ENCODE measurements around the gene SDF2.
"Not testable (repeated sequence)": the region's sequence is repeated elsewhere in the genome, so short reads cannot be mapped to it uniquely, and the experiment has no call there.

SDF2 gene

DNA sequence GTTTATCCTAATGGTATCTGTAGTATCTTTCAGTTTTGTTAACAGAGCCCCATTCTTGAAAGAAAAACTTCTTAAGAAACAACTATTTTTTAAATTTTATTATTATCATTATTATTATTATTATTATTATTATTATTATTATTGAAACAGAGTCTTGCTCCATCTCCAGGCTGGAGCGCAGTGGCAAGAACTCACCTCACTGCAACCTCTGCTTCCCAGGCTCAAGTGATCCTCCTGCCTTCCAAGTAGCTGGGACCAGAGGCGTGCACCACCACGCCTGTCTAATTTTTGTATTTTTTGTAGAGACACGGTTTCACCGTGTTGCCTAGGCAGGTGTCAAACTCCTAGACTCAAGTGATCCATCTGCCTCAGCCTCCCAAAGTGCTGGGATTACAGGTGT is 23.7 kb upstream of the SDF2 start:
- DNase-seq (ENCODE audit: extremely low read depth in 1 of 2, low read depth in 1 of 2): no peak

GRCh38 chr17:28684963-28685362 is 23.3 kb upstream of the SDF2 start:
- no peak for DNase-seq (ENCODE audit: extremely low read depth in 1 of 2, low read depth in 1 of 2)

DNA sequence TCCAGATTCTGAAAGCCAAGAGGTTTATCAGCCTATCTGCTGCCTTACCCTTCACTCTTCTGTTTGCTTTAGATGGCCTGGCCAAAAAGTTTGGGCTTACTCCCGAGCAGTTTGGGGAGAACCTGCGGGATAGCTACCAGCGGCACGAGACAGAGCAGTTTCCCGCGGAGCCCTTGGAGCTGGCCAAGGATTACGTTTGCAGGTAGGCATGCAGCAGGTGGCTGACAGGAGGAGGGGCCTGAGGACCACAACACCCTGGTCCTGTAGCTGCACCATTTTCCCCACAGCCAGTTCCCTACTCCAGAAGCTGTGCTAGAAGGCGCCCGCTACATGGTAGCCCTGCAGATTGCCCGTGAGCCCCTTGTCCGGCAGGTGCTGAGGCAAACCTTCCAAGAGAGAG is 20.9 kb upstream of the SDF2 start:
- no peak for DNase-seq (ENCODE audit: extremely low read depth in 1 of 2, low read depth in 1 of 2)

DNA sequence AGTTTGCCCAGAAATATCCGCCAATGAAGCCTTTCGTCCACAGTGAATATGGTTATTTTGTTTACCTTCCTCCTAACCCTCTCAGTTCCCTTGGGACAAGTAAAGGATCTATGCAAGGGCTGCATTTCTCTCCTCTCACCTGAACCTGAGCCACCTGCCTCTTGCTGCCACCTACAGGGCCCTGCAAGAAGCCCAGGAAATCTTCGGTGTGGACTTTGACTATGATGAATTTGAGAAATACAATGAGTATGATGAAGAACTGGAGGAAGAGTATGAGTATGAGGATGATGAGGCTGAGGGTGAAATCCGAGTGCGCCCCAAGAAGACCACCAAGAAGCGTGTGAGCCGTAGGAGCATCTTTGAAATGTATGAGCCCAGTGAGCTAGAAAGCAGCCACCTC is 14.3 kb upstream of the SDF2 start:
- no peak for DNase-seq (ENCODE audit: extremely low read depth in 1 of 2, low read depth in 1 of 2)

DNA sequence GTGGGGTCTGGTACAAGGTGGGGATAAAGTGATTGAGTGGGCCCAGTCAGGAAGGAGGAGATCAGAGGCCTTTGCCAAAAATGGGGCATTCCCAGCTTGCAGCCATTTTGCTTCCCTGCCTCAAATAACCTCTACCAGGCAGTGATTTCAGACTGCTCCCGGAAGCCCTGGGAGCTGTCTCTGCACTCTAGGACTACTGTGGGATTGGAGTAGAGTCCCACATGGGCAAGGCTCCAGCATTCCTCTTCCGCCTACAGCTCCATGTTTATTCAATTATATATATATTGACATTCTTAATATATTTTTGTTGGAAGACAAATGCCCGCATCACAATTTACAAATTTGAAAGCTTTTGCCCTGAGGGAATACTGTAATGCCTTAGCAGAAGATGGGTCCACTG is 13.8 kb upstream of the SDF2 start:
- no peak for DNase-seq (ENCODE audit: extremely low read depth in 1 of 2, low read depth in 1 of 2)

DNA sequence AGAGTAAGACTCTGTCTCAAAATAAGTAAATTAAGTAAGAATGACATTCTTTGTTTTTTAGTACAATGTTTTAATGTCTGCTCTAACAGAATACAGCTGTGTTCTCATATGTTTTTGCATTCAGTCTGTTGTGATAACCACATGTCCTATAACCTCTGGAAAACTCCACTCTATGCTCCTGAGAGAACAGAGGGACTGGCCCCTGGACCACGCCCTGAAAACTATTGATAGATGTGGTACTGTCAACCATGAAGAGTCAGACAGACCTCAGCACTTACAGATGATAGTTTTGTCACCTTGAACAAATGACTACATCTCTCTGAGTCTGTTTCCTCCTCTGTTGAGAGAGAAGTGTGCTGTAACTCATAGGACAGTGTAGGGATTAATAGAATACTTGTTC is 8.2 kb upstream of the SDF2 start:
- no peak for DNase-seq (ENCODE audit: extremely low read depth in 1 of 2, low read depth in 1 of 2)

DNA sequence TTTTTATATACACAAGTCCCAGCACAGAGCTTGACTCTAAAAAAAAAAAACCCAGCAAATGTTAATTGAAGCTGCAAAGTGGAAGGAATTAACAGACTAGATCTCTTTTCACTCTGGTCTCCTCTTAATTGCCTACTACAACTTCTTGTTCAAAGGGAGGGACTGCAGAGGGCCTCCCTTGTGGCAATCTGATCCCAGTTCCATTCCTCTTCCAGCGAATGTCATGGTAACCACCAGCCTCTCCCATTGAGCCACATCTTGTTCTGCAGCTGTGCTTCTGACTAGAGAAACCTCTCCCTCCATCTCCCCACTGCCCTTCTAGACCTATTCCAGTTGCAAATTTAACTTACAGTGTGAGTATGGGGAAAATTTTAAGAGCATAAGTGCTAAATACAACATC is 6.2 kb upstream of the SDF2 start:
- no peak for DNase-seq (ENCODE audit: extremely low read depth in 1 of 2, low read depth in 1 of 2)

GRCh38 chr17:28665994-28666393 is 4.3 kb upstream of the SDF2 start:
- DNase-seq (ENCODE audit: extremely low read depth in 1 of 2, low read depth in 1 of 2): no peak

- no peak for DNase-seq (ENCODE audit: extremely low read depth in 1 of 2, low read depth in 1 of 2)
These were observed 2.0 kb upstream of the SDF2 start for GRCh38 chr17:28663723-28664122.

GRCh38 chr17:28662527-28662829 is 772 bp upstream of the SDF2 start:
- DNase-seq (ENCODE audit: extremely low read depth in 1 of 2, low read depth in 1 of 2): no peak

DNA sequence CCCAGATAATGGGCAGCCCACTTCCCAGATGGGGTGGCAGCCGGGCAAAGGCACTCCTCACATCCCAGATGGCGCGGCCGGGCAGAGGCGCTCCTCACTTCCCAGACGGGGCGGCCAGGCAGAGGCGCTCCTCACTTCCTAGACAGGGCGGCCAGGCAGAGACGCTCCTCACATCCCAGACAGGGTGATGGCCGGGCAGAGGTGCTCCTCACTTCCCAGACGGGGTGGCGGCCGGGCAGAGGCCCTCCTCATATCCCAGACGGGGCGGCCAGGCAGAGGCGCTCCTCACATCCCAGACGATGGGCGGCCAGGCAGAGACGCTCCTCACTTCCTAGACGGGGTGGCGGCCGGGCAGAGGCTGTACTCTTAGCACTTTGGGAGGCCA is 2.2 kb downstream of the SDF2 start:
- not testable (repeated sequence) for DNase-seq (ENCODE audit: extremely low read depth in 1 of 2, low read depth in 1 of 2)

DNA sequence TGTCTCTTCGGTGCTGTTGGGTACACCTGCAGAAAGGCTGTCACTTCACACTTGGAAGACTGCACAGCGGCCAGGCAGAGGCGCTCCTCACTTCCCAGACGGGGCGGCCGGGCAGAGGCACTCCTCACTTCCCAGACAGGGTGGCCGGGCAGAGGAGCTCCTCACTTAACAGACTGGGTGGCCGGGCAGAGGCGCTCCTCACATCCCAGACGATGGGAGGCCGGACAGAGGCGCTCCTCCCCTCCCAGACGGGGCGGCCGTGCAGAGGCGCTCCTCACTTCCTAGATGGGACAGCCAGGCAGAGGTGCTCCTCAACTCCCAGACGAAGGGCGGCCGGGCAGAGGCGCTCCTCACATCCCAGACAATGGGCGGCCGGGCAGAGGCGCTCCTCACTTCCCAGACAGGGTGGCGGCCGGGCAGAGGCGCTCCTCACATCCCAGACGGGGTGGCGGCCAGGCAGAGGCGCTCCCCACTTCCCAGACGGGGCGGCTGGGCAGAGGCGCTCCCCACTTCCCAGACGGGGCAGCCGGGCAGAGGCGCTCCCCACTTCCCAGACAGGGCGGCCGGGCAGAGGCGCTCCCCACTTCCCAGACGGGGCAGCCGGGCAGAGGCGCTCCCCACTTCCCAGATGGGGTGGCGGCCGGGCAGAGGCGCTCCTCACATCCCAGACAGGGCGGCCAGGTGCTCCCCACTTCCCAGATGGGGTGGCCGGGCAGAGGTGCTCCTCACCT is 2.8 kb downstream of the SDF2 start:
- DNase-seq (ENCODE audit: extremely low read depth in 1 of 2, low read depth in 1 of 2): not testable (repeated sequence)

DNA sequence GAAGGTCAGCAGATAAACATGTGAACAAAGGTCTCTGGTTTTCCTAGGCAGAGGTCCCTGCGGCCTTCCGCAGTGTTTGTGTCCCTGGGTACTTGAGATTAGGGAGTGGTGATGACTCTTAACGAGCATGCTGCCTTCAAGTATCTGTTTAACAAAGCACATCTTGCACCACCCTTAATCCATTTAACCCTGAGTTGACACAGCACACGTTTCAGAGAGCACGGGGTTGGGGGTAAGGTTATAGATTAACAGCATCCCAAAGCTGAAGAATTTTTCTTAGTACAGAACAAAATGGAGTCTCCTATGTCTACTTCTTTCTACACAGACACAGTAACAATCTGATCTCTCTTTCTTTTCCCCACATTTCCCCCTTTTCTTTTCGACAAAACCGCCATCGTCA is 3.4 kb downstream of the SDF2 start:
- not testable (repeated sequence) for DNase-seq (ENCODE audit: extremely low read depth in 1 of 2, low read depth in 1 of 2)

GRCh38 chr17:28657756-28658155 is 4.0 kb downstream of the SDF2 start:
- no peak for DNase-seq (ENCODE audit: extremely low read depth in 1 of 2, low read depth in 1 of 2)

- DNase-seq (ENCODE audit: extremely low read depth in 1 of 2, low read depth in 1 of 2): no peak
These were observed 6.5 kb downstream of the SDF2 start for GRCh38 chr17:28655160-28655559.

DNA sequence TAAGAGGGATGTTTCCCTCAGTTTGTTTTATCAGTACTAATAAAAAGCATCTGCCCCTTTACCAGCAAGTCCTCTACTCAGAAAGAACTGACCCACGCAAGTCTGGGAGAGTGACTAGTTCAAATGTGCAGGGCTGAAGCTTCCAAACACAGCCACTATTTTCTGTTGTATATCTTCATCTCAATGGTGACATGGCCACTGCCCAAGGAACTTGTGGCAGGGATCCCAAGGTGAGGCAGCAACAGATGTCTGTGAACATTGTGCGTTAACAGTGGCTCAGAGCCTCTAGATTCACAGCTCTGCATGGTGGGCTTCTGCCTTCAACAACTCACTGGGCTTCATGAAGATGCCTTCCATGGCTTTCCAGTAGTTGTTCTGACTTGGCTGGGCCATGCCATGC is 13.0 kb downstream of the SDF2 start:
- DNase-seq (ENCODE audit: extremely low read depth in 1 of 2, low read depth in 1 of 2): no peak

DNA sequence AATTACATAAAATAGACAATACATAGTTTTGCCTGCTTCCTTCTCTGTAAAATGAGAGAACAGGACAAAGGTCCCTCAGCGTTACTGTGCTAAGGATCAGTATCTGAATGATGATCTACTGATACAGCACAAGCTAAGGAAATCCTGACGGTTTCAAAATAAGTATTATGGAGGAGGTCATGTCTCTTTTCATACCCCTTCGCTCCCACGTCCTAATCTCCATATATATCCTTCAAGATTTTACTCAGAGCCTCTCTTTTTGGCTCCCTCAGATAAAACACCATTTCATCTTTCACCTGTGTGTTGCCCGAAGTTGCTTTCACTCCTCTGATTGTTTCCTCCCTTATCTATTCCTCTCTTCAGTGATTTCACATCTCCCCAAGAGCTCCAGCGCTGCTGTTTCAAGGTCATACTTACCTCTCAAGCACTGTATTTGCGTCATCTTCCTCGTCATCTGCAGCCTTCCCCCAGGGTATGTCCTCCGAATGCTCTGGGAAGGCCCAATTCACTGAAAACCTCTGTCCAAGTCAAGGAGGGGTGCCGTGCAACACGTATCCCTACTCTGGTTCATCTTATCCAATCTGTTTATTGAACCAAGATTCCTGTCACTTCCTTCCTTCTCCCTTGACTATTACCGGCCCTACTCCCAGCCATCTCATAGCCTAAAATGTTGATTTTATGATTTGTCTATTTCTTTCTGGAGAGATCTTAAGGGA is 15.5 kb downstream of the SDF2 start:
- no peak for DNase-seq (ENCODE audit: extremely low read depth in 1 of 2, low read depth in 1 of 2)

GRCh38 chr17:28645576-28645939 is 16.1 kb downstream of the SDF2 start:
- DNase-seq (ENCODE audit: extremely low read depth in 1 of 2, low read depth in 1 of 2): no peak

GRCh38 chr17:28644787-28645575 is 16.7 kb downstream of the SDF2 start, which contains the start of gene BLTP2:
BLTP2 (minus strand) TSS chr17:28645158; CDS start chr17:28645056, 102 bp downstream.
- DNase-seq (ENCODE audit: extremely low read depth in 1 of 2, low read depth in 1 of 2): peak; percentile 85 to 93

- DNase-seq (ENCODE audit: extremely low read depth in 1 of 2, low read depth in 1 of 2): no peak
These were observed 17.5 kb downstream of the SDF2 start for GRCh38 chr17:28643983-28644786.

- DNase-seq (ENCODE audit: extremely low read depth in 1 of 2, low read depth in 1 of 2): no peak
These were observed 20.1 kb downstream of the SDF2 start for GRCh38 chr17:28641579-28641978.
